HG02870 (cell line): ENCODE data around the gene ZNF618.
"Not testable (repeated sequence)": the region's sequence is repeated elsewhere in the genome, so short reads cannot be mapped to it uniquely, and the experiment has no call there.

ENCODE experiments used
- ATAC-seq: cut with Tn5 transposase; IDR thresholded peaks from one replicate; pipeline ENCODE4 v1.9.1; 2021; ENCODE audit warnings: mild to moderate bottlenecking, moderate library complexity; ENCODE audit not compliant: unreplicated experiment

Gene ZNF618

DNA sequence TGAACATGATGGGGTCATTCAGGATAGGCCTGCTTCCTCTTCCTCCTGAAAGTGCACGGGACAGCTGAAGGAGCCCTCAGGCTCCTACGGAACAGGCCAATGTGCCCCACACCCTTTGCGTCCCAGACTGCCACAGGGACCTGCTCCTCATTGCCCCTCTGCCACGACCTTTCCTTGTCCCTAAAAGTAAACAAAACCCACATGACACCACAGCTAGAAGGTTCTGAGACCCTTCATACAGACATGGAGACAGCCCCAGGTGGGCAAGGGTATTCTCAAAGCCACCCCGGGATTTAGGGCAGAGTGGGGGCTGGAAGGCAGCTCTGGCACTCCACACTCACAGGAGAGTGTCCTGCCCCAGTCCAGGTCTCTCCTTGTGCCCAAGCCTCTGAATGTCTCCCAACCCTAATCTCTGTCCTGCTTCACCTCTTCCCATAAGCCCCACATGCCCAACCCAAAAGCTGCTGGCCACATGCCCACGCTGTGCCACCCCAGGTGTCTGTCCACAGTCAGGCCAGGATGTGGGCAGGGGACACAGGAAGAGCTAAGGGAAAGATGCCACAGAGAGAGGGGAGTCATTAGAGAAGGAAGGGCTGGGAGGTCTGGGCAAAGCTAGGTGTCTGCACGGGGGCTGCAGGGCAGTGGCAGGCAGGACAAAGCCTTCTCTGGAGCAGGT, 201.2 kb downstream of the ZNF618 start:
- no peak for ATAC-seq

GRCh38 chr9:114078021-114078780, 202.1 kb downstream of the ZNF618 start, which contains the start of gene AMBP:
AMBP (minus strand) TSS chr9:114078300; CDS start chr9:114078209, 91 bp downstream.
- ATAC-seq = no peak

GRCh38 chr9:114078781-114079156, 202.7 kb downstream of the ZNF618 start:
- no peak for ATAC-seq

GRCh38 chr9:114080195-114080772, 204.2 kb downstream of the ZNF618 start:
- ATAC-seq = no peak

GRCh38 chr9:114080773-114081440, 204.8 kb downstream of the ZNF618 start:
- no peak for ATAC-seq

- ATAC-seq = no peak
Observed at GRCh38 chr9:114081441-114082016, 205.4 kb downstream of the ZNF618 start.

DNA sequence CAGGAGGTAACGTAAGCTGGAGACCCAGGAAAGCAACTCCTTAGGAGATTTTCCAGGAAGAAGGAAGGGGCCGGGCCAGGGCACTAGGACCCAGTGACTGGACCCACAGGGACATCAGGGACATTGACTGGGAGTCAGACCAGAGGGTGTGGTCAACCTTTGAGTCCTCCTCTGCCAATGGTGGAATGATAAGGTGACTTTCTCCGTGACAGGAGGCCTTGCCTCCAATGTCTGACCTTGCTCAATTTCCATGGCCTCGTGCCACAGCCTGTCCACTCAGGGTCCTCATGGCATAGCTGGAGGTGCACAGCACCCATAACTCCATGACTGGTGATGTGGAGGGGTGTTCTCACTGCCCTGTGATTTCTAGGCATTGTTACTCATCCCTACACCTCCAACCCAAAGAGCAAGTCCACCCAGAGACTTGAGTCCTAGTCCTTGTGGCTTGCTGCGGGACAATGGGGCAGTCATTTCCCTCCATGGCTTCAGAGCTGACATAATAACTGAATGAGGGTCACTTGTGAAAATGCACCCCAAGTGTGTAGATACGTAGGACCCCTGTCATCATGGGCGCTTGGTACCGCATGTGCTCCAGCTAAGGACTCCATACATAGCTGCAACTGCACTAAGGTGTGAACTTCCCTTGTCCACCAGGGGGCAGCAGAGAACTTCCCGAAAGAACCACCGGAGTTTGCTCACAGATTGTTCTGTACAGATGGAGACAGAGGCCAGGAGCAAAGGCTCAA, 206.1 kb downstream of the ZNF618 start:
- peak; percentile 79 for ATAC-seq

- ATAC-seq = not testable (repeated sequence)
Observed at GRCh38 chr9:114082763-114083412, 206.8 kb downstream of the ZNF618 start.

GRCh38 chr9:114083666-114084065, 207.6 kb downstream of the ZNF618 start:
- no peak for ATAC-seq

DNA sequence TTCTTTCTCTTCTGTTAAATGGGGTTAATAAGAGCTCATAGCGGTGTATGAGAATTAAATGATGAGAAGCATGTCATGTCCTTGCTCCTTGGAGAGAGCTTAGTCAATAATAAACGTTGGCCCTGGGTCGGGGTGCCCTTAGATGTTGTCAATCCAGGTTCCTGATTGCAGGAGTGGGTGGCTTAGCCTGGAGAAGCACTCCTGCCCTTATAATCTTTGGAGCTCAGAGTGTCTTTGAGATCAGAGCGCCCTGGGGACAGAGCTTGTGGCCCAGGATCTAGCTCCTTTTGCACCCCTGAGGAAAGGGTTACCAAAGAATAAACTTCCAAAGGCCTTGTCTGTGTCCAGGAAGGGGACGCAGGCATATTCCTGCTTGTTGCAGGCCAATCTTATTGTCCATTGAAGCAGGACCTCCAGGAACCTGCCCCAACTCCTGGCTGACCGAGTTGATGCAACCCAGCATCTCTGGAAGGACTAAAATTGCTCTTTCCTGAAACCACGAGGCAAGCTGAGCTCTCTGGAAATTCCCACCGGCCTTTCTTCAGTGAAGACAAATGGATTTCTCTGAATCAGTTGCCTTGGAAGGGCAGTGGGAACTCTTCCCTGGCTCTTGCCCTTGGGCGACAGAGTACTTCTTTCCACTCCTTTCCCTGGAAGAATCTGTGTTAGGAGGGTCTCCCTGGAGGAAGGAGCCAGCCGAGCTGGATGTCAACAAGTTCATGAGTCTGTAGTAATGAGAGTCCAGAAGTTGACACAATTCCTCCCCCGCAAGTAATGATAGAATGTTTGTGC, 208.4 kb downstream of the ZNF618 start:
- ATAC-seq = no peak

- no peak for ATAC-seq
Observed at GRCh38 chr9:114085387-114085789, 209.3 kb downstream of the ZNF618 start.

DNA sequence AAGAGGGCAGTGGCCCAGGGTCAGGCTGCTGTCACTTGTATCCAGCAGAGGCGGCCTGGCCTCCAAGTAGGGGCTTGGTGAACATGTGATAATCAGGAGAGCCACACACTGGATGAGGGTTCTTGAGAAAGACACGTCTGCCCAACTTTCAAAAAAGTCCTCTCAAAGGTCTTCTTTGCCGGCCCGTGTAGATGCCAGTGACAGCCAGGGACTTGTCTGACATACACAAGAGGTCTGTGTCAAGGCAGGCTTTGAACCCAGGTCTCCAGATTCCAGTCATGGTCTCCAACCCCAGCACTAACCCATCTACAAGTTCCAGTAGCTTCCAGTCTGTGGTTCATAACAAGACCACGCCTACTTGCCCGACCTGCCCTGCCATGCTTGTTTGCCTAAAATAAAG, 209.9 kb downstream of the ZNF618 start:
- no peak for ATAC-seq

GRCh38 chr9:114086607-114087006, 210.5 kb downstream of the ZNF618 start:
- ATAC-seq = no peak

DNA sequence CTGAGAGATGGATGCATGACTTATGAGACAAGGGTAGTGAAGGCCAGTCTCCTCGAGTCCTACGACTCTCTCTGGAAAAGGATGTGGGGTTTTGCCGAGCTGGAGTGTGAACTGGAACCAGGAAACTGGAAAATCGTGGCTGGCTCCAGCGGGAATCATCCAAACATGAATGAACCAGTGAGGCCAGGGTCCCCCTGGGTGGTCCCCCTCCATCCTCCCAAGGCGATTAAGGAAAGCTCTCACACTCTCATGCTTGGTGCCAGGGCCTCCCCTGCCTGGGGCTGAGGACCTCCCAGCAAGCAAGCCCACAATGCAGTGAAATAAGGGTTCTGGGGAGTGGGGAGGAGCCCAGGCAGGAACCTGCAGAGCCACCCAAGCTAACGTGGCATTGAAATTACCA, 211.6 kb downstream of the ZNF618 start:
- no peak for ATAC-seq

DNA sequence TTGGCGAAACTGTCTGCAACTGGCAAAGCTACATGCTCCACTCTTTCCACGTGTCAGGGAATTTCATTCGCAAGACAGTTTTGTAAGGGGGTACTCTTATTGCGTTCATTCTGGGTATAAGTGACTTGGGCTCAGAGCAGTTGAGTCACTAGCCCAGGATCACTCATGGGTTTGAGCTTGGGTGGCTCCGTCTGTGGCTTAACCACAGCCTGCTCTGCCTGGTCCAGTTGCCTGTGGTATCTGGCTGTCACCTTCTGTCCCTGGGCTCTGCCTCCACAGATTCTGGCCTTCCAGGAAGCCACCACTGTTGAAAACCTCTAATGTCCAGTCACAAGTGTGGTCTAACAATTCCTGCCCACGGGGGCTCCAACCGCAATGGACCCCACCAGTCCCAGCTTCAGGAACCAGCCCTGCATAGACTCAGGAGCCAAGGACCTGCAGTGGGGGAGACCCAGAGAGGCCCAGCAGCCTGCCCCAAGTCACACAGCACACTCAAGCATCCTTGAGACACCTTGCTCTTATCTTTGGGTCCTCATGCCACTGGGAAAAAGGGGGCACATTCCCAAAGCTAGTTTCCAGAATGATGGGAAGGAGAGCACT, 212.6 kb downstream of the ZNF618 start:
- no peak for ATAC-seq

GRCh38 chr9:114089206-114089840, 213.2 kb downstream of the ZNF618 start:
- ATAC-seq = no peak

DNA sequence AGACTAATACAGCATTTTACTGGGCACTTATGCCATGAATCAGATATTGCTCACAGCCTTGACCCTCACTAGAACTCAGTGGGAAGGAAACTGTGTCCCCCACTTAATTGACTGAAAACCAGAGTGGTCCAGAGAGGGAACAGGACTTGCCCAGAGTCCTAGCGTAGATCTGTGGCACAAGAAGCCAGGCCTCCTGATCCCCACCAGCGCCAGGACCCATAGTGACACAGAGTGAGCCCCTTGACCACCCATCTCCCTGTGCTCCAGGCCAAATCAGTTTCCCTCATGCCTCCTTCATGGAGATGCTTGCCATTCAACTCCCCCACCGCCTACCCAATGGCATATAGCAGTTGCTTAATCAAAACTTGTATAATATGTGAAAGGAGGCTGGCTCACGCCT, 214.7 kb downstream of the ZNF618 start:
- ATAC-seq = no peak

DNA sequence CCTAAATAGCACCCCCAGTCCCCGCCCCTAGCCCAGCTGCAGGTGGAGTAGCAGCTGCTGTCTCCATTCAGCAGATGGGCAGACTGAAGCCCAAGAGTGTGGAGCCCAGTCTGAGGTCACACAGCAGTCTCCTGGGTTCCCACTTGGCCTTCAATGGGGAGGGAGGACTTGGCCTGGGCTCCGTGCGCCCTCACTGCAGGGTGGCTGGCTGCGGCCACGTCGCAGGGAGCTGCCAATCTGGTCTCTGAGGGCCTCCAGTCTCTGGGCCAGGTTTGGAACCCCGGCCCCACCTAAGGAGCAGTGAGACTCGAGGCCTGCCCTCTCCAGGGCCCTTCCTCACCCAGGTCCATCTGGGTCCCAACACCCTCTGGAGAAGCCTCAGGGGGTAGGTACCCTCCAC, 215.6 kb downstream of the ZNF618 start:
- no peak for ATAC-seq
